ENCODE measurements around the gene CPLX1. TPM values are rescaled to one million over a fixed set of nuclear protein-coding genes. Genes with fewer than 3 reads are reported as not detected.

The CPLX1 gene
- total RNA-seq, 1 donor from 2014 or later = not detected

DNA sequence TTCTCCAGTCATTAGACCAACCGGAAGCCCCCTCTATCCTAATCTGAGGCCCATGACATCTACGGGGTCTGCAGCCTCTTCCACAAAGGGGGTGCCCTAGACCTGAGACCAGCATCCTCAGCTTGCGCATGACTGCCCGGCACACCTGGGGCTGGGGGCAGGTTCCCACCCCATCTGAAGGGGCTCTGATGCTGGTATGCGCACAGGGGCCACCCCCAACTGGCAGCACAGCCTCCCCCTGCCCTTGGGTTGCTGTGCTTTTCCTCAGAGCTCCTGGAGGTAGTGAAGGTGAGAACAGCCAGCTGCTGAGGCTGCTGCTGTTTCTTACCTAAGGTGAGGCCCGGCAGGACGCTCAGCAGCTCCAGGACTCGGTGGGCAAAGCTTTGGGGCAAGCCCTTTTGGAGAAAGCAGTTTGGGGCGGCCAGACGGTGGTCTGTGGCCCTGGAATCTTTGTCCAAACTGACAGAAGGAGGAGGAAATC, 18.9 kb upstream of the CPLX1 start:
- Mint-ChIP-seq H3K4me1 (no peaks in the 10 kb centered on the region), H3K36me3 (ENCODE audit: low read depth) (peaks cover 27% of the 10 kb centered on the region), H3K4me3 (no peak overlapping the region), H3K27me3 (no peaks in the 10 kb centered on the region), H3K9me3 (peaks cover 3% of the 10 kb centered on the region), H3K27ac (no peak overlapping the region)
- TF ChIP-seq, protein P1, sequence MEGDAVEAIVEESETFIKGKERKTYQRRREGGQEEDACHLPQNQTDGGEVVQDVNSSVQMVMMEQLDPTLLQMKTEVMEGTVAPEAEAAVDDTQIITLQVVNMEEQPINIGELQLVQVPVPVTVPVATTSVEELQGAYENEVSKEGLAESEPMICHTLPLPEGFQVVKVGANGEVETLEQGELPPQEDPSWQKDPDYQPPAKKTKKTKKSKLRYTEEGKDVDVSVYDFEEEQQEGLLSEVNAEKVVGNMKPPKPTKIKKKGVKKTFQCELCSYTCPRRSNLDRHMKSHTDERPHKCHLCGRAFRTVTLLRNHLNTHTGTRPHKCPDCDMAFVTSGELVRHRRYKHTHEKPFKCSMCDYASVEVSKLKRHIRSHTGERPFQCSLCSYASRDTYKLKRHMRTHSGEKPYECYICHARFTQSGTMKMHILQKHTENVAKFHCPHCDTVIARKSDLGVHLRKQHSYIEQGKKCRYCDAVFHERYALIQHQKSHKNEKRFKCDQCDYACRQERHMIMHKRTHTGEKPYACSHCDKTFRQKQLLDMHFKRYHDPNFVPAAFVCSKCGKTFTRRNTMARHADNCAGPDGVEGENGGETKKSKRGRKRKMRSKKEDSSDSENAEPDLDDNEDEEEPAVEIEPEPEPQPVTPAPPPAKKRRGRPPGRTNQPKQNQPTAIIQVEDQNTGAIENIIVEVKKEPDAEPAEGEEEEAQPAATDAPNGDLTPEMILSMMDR (IDR thresholded peaks at IDR 0.05) = no peak
- CTCF ChIA-PET = no interaction called here
- no peak for ATAC-seq (ENCODE audit: low read depth)
- POLR2A ChIA-PET = interaction anchor here (0.6 kb wide), 1 partner anchor 11 kb away, joined by 3 read pairs; no protein-coding TSS in a partner anchor
- intact Hi-C loops (cut with micrococcal nuclease) = no loop called here
- no peak for DNase-seq

DNA sequence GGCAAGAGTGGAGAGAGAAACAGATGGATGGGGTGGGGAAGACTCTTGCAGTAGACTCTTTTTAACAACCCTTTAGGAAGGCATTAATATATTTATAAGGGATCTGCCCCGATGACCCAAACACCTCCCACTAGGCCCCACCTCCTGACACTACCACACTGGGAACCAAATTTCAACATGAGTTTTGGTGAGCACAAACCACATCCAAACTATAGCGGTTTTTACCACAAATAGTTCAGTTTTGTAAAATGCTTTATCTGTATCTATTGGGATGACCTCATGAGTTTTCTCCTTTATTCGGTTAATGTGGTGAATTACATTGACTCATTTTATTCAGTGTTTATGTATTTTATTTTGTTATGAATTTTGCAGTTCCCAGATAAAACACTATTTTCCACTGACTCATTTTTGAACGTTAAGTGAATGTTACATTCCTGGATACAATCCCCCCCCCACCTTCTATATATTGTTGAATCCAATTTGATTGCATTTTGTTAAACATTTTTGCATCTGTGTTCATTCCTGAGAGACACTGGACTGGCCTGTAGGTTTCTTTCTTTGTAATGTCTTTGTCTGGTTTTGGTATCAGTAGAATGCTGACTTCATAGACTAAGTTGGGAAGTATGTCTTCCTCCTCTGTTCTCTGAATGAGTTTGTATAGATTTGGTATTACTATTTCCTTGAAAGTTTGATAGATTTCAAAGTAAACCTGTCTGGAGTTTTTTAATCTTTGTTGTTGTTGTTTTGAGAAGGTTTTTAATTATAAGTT, 13.9 kb upstream of the CPLX1 start:
- DNase-seq (no peak), ATAC-seq (ENCODE audit: low read depth) (no peak)
- H3K9me3 Mint-ChIP-seq = peaks cover 14% of the 10 kb centered on the region
- no peaks in the 10 kb centered on the region for H3K27me3 Mint-ChIP-seq
- no peak overlapping the region for H3K4me3 Mint-ChIP-seq
- no peaks in the 10 kb centered on the region for H3K4me1 Mint-ChIP-seq
- no peak overlapping the region for H3K27ac Mint-ChIP-seq
- intact Hi-C loops (cut with micrococcal nuclease) = no loop called here
- ChIA-PET CTCF (no interaction called here), POLR2A (no interaction called here)
- H3K36me3 Mint-ChIP-seq (ENCODE audit: low read depth) = peaks cover 16% of the 10 kb centered on the region
- TF ChIP-seq, protein P1 (IDR thresholded peaks at IDR 0.05) = no peak

DNA sequence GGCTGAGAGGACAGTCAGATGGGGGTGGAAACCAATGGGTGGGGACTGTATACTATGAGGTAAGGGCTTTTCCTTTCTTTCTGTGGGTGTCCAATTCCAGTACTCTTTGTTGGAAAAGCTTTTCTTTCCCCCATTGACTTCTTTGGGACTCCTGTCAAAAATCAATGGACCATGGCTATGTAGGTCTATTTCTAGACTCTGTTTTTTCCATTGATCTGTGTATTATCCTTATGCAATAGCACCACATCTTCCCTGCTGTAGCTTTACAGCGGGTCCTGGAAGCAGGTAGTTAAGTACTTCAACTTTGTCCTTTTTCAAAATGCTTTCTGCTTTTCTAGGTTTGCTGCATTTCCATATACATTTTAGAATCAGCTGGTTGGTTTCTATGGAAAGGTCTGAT, 11.8 kb upstream of the CPLX1 start:
- intact Hi-C loops (cut with micrococcal nuclease) = no loop called here
- ChIA-PET POLR2A (no interaction called here), CTCF (no interaction called here)
- TF ChIP-seq, protein P1 (IDR thresholded peaks at IDR 0.05) = no peak
- ATAC-seq (ENCODE audit: low read depth) (no peak), DNase-seq (no peak)
- Mint-ChIP-seq H3K4me1 (peaks cover 3% of the 10 kb centered on the region), H3K27me3 (no peaks in the 10 kb centered on the region), H3K4me3 (no peak overlapping the region), H3K36me3 (ENCODE audit: low read depth) (peaks cover 14% of the 10 kb centered on the region), H3K9me3 (peaks cover 11% of the 10 kb centered on the region), H3K27ac (no peak overlapping the region)

DNA sequence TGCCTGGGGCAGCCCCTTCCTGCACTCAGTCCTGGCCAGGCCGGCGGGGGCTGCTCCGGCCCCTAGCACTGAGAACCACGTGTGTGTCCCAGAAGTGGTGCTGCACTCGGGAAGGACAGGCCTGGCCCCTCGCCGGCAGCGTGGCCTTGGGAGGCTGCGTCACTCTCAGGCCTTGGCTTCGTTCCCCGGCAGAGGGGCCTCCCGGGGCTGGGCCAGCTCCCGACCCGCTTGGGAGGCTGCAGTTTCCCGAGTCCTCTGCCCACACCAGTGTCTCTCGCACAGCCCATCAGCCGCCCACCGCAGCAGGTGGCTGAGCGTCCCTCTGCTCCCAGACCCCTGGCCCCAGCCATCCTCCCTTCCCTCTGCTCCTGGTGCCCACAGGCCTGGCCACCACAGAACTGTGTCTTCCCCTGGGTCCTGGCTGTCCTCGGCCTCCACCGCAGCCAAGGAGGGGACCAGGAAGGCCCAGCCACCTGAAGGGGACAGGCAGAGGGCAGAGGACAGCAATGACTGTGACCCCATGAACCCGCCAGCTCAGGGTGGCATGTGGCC, 10.9 kb upstream of the CPLX1 start:
- Mint-ChIP-seq H3K4me3 (no peak overlapping the region), H3K4me1 (peaks cover 3% of the 10 kb centered on the region), H3K9me3 (peaks cover 11% of the 10 kb centered on the region), H3K27ac (no peak overlapping the region), H3K27me3 (no peaks in the 10 kb centered on the region), H3K36me3 (ENCODE audit: low read depth) (peaks cover 9% of the 10 kb centered on the region)
- ATAC-seq (ENCODE audit: low read depth) (no peak), DNase-seq (no peak)
- ChIA-PET POLR2A (no interaction called here), CTCF (no interaction called here)
- intact Hi-C loops (cut with micrococcal nuclease) = no loop called here
- TF ChIP-seq, protein P1 (IDR thresholded peaks at IDR 0.05) = no peak

DNA sequence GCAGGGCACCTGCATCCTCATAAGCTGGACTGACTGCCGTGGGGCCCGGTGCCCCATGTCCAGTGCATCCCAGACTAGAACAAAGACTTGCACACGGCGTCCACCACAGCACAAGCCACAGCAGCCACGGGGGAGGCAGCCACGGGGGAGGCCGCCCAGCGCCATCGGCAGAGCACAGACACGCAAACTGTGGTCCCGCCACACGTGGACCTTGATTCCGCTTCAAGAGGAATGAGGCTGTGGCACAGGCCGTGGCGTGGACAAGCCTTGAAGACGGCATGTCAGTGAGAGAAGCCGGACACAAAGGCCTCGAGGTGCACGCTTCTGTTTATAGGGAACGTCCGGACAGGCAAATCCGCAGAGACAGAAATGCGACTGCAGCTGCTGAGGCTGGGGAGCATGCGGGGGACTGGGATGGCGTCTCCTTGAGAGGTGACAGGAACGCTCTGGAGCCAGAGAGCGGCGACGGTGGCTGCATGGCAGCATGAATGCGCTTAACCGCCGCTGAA, 10.1 kb upstream of the CPLX1 start:
- Mint-ChIP-seq H3K36me3 (ENCODE audit: low read depth) (peaks cover 6% of the 10 kb centered on the region), H3K27me3 (no peaks in the 10 kb centered on the region), H3K4me1 (peaks cover 3% of the 10 kb centered on the region), H3K4me3 (no peak overlapping the region), H3K27ac (no peak overlapping the region), H3K9me3 (peaks cover 13% of the 10 kb centered on the region)
- ChIA-PET CTCF (no interaction called here), POLR2A (no interaction called here)
- intact Hi-C loops (cut with micrococcal nuclease) = no loop called here
- no peak for DNase-seq
- no peak for ATAC-seq (ENCODE audit: low read depth)
- TF ChIP-seq, protein P1 (IDR thresholded peaks at IDR 0.05) = no peak
